DOHH2 (cell line): Measurements from ENCODE around the gene SAMD4A.

ENCODE experiments used
- H3F3A ChIP-seq: fragments of 200-600 bp; sonication (generic), shearing (Covaris generic); 2 replicates; pipeline ENCODE4 v1.6.0; 2016; ENCODE audit warnings: antibody characterized with exemption, mild to moderate bottlenecking; ENCODE audit not compliant: control insufficient read depth, insufficient read depth
- H3K27ac ChIP-seq: fragments of 200-600 bp; sonication (generic); 2 replicates; pipeline ENCODE4 v1.5.1; 2014; ENCODE audit warnings: low read depth, mild to moderate bottlenecking, low read length, moderate library complexity
- H3K27me3 ChIP-seq: fragments of 200-600 bp; sonication (generic); 2 replicates; pipeline ENCODE4 v1.6.1; 2014; ENCODE audit warnings: mild to moderate bottlenecking, low read length, mixed read lengths; ENCODE audit not compliant: control insufficient read depth
- H3K36me3 ChIP-seq: fragments of 200-600 bp; sonication (generic); 2 replicates; pipeline ENCODE4 v1.6.1; 2014; ENCODE audit warnings: mild to moderate bottlenecking, low read length, moderate library complexity, mixed read lengths; ENCODE audit not compliant: control insufficient read depth
- H3K4me1 ChIP-seq: fragments of 200-600 bp; sonication (generic); 2 replicates; pipeline ENCODE4 v1.6.1; 2014; ENCODE audit warnings: mild to moderate bottlenecking, low read length, mixed read lengths; ENCODE audit not compliant: control insufficient read depth
- H3K4me2 ChIP-seq: fragments of 200-600 bp; sonication (generic); 2 replicates; pipeline ENCODE4 v1.6.0; 2014; ENCODE audit warnings: mild to moderate bottlenecking, low read length, moderate library complexity
- H3K4me3 ChIP-seq: fragments of 200-600 bp; sonication (generic); 2 replicates; pipeline ENCODE4 v1.5.1; 2014; ENCODE audit warnings: mild to moderate bottlenecking, low read length, mixed read lengths
- H3K79me2 ChIP-seq: fragments of 200-600 bp; sonication (generic); 2 replicates; pipeline ENCODE4 v1.6.1; 2014; ENCODE audit warnings: mild to moderate bottlenecking, low read length, mixed read lengths; ENCODE audit not compliant: control insufficient read depth
- H3K9me2 ChIP-seq: fragments of 200-600 bp; sonication (generic); replicated peaks from 2 replicates; pipeline ENCODE4 v1.6.1; 2014; ENCODE audit warnings: mild to moderate bottlenecking, low read length, mixed read lengths; ENCODE audit not compliant: control insufficient read depth
- H3K9me3 ChIP-seq: fragments of 200-600 bp; sonication (generic); 2 replicates; pipeline ENCODE4 v1.6.1; 2014; ENCODE audit warnings: antibody characterized with exemption, low read length, mixed read lengths; ENCODE audit not compliant: control insufficient read depth, insufficient read depth
- H4K20me1 ChIP-seq: fragments of 200-600 bp; sonication (generic); 2 replicates; pipeline ENCODE4 v1.6.0; 2014; ENCODE audit warnings: low read depth, mild to moderate bottlenecking, antibody characterized with exemption, low read length, moderate library complexity; ENCODE audit not compliant: control insufficient read depth, insufficient read depth
- CTCF ChIP-seq: fragments of 200-600 bp; sonication (generic); IDR thresholded peaks from one replicate; pipeline ENCODE4 v1.5.1; 2014; ENCODE audit warnings: antibody characterized with exemption, mild to moderate bottlenecking, low read depth, low read length; ENCODE audit not compliant: poor library complexity, severe bottlenecking
- EZH2phosphoT487 ChIP-seq: fragments of 200-600 bp; sonication (generic); IDR thresholded peaks from 2 replicates; pipeline ENCODE4 v1.6.1; 2017; ENCODE audit warnings: borderline replicate concordance, mild to moderate bottlenecking, antibody characterized with exemption, low read length, moderate library complexity, mixed read lengths

Gene SAMD4A

GRCh38 chr14:54567639-54568561 lies 972 bp downstream of the SAMD4A start:
- Histone ChIP-seq H3K27ac (peak overlapping the region; percentile 35; the same call in 1 of the 2 replicates), H3K79me2 (no peaks in the 10 kb centered on the region)

DNA sequence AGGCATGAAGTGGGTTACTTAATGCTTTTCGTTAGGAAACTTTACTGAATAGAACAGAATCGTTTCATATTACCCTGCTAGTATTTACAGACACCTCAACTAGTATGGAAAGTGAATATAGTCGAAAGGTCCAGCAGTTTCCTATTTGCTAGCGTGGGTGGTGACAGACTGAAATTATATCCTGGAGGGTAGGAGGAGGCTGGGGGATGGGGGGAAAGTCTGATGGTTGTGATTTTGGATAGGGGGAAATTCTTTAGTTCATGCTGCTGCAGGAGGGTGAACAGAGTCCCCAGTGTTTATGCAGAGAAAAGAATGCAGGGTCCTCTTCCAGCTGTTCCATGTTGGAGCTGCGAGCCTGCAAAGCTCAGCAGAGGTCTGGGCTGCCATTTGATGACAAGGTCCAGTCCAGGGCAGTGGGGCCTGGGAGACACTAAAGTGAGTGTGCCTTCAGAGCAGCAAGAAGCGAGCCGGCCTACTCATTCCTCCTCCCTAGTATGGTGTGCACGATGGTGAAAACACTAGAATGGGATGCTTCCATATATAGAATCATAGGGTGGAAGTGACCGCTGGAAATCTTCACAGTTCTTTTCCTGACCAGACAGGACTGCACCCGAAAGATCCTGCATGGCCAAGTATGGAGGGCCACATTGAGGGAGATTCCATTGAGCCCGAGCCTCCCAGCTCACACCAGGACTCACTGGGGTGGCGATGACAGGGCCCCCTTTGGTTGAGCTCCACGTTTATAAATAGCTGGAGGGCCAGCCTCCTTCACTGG lies 2.1 kb downstream of the SAMD4A start:
- Histone ChIP-seq H3K9me2 (no peaks in the 10 kb centered on the region), H3K36me3 (no peaks in the 10 kb centered on the region), H3K27ac (no peak overlapping the region), H4K20me1 (peaks cover 3% of the 10 kb centered on the region; the same call in 1 of the 2 replicates), H3K4me2 (no peak overlapping the region), H3K27me3 (peaks cover 36% of the 10 kb centered on the region), H3K9me3 (peaks cover 14% of the 10 kb centered on the region; the same call in 1 of the 2 replicates), H3K4me1 (peaks cover 27% of the 10 kb centered on the region), H3K4me3 (no peak overlapping the region), H3F3A (peaks cover 9% of the 10 kb centered on the region), H3K79me2 (no peaks in the 10 kb centered on the region)
- TF ChIP-seq CTCF (no peak), EZH2phosphoT487 (no peak)

More at GRCh38 chr14:54567639-54568561, 972 bp downstream of the SAMD4A start:
- no peaks in the 10 kb centered on the region for H3K36me3 ChIP-seq
- H3K9me3 ChIP-seq, result peaks cover 10% of the 10 kb centered on the region; the same call in 1 of the 2 replicates
- no peaks in the 10 kb centered on the region for H3K9me2 ChIP-seq
- H3K4me3 ChIP-seq, result peak overlapping the region; percentile 90
- H3K27me3 ChIP-seq, result peaks cover 36% of the 10 kb centered on the region
- H3K4me1 ChIP-seq, result peaks cover 27% of the 10 kb centered on the region
- TF ChIP-seq CTCF (no peak), EZH2phosphoT487 (no peak)
- H4K20me1 ChIP-seq, result peaks cover 3% of the 10 kb centered on the region; the same call in 1 of the 2 replicates
- peaks cover 9% of the 10 kb centered on the region for H3F3A ChIP-seq
- peak overlapping the region; percentile 95 for H3K4me2 ChIP-seq

DNA sequence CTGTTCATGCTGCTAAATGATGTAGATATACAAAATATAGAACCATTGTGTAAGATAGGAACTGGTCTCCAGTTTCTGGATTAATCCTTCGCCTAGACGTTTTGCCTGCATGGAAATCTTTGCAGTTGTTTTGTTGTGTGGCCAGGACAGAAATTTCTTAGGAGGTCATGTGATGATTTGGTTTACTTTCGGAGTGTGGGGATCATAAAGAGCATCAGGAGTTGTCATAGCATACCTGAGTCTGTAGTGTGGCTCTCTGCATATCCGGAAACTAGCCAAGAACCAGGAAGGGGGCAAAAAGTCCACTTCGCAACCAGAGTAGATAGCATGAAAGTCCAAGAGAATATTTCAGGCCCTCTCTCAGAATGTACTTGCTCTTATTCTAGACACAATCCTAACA lies 3.1 kb downstream of the SAMD4A start:
- H3K9me2 ChIP-seq, result no peaks in the 10 kb centered on the region
- H3K36me3 ChIP-seq, result no peaks in the 10 kb centered on the region
- no peaks in the 10 kb centered on the region for H4K20me1 ChIP-seq
- peaks cover 17% of the 10 kb centered on the region for H3K4me1 ChIP-seq
- TF ChIP-seq EZH2phosphoT487 (no peak), CTCF (no peak)
- peaks cover 14% of the 10 kb centered on the region; the same call in 1 of the 2 replicates for H3K9me3 ChIP-seq
- no peak overlapping the region for H3K27ac ChIP-seq
- H3K4me3 ChIP-seq, result no peak overlapping the region
- H3K4me2 ChIP-seq, result no peak overlapping the region
- H3K79me2 ChIP-seq, result no peaks in the 10 kb centered on the region
- peaks cover 27% of the 10 kb centered on the region for H3K27me3 ChIP-seq
- peaks cover under 1% of the 10 kb centered on the region; the same call in 1 of the 2 replicates for H3F3A ChIP-seq
